Brain microvascular endothelial cell (primary cell): ENCODE measurements around the gene RABGAP1.

ENCODE experiments used
- DNase-seq: peaks from one replicate; pipeline ENCODE4 v3.0.0-alpha.2; 2020
- H3K27ac ChIP-seq: fragments of 250-450 bp; sonication (Bioruptor Pico); 2 replicates; pipeline ENCODE4 v1.5.1; 2020; ENCODE audit warnings: mild to moderate bottlenecking, moderate library complexity
- H3K27me3 ChIP-seq: fragments of 250-450 bp; sonication (Bioruptor Pico); replicated peaks from 2 replicates; pipeline ENCODE4 v1.5.1; 2020; ENCODE audit warnings: mild to moderate bottlenecking
- H3K36me3 ChIP-seq: fragments of 250-450 bp; sonication (Bioruptor Pico); replicated peaks from 2 replicates; pipeline ENCODE4 v1.5.1; 2020; ENCODE audit warnings: mild to moderate bottlenecking
- H3K4me3 ChIP-seq: 2 replicates; pipeline ENCODE4 v1.5.1; 2011; ENCODE audit warnings: low read depth, mild to moderate bottlenecking, control low read depth, low read length, moderate library complexity
- in situ Hi-C: cut with HindIII; loops from 2 replicates; pipeline ENCODE4 v1.10.0; 2017; ENCODE audit warnings: low sequenced_read_pairs, low pct_ligation_motif_present
- TF ChIP-seq, protein P1 (sequence below): IDR thresholded peaks from 2 replicates; pipeline ENCODE4 v1.5.1; 2011; ENCODE audit warnings: low read depth, mild to moderate bottlenecking, moderate library complexity, low read length, control low read depth, inconsistent platforms; ENCODE audit errors: missing control alignments

The RABGAP1 gene

DNA sequence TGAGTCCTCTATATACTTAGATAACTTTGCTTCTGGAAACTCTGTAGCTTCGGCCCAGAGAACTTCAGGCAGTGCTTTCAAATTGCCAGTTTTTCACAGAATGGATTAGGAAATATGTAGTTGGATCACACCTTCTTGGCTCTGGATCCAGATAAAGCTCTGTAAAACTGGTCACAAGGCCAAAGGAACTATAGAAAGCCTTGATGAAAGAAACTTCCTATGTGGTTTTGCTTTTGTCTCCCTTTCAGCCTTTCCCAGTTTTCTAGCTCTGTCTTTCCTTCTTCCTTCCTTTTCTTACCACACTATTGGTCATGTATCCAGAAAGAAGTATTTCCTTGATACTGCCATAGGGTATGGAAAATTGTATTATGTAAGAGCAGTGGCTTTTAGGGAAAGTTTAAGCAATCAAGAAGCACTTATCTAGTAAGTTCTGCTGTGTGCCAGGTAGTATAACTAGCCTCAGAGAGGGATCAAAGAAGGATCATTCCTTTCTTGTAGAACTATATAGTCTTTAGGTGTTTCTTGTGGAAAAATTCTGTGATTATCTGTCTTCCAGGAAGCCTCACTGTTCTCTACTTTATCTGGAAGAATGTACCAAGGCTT, 98.9 kb downstream of the RABGAP1 start:
- H3K27me3 ChIP-seq, result no peaks in the 10 kb centered on the region
- no peak for DNase-seq
- TF ChIP-seq, protein P1, sequence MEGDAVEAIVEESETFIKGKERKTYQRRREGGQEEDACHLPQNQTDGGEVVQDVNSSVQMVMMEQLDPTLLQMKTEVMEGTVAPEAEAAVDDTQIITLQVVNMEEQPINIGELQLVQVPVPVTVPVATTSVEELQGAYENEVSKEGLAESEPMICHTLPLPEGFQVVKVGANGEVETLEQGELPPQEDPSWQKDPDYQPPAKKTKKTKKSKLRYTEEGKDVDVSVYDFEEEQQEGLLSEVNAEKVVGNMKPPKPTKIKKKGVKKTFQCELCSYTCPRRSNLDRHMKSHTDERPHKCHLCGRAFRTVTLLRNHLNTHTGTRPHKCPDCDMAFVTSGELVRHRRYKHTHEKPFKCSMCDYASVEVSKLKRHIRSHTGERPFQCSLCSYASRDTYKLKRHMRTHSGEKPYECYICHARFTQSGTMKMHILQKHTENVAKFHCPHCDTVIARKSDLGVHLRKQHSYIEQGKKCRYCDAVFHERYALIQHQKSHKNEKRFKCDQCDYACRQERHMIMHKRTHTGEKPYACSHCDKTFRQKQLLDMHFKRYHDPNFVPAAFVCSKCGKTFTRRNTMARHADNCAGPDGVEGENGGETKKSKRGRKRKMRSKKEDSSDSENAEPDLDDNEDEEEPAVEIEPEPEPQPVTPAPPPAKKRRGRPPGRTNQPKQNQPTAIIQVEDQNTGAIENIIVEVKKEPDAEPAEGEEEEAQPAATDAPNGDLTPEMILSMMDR, result no peak
- H3K36me3 ChIP-seq, result no peaks in the 10 kb centered on the region
- no peak overlapping the region for H3K27ac ChIP-seq
- in situ Hi-C loops, result no loop called here
- no peak overlapping the region for H3K4me3 ChIP-seq

DNA sequence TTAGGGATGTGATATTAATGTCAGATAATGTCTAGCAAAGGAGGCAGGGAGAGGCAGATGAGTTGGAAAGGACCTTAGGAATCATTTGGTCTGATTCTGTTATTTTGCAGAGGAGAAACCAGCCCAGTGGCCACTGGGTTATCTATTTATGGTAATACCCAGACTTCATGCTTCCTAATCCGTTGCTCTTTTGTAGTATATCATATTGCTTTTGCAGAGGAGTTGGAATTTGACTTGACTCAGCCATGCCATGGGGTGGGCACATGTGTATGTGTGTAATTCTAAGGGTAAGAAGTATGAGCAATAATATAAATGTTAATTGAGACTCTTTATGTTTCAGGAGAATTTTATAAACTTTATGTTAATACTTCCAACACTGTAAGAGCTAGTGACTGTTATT, 100.0 kb downstream of the RABGAP1 start:
- Histone ChIP-seq H3K36me3 (no peaks in the 10 kb centered on the region), H3K27ac (no peak overlapping the region), H3K4me3 (no peak overlapping the region), H3K27me3 (no peaks in the 10 kb centered on the region)
- no peak for DNase-seq
- in situ Hi-C loops, result no loop called here
- TF ChIP-seq, protein P1, result no peak

DNA sequence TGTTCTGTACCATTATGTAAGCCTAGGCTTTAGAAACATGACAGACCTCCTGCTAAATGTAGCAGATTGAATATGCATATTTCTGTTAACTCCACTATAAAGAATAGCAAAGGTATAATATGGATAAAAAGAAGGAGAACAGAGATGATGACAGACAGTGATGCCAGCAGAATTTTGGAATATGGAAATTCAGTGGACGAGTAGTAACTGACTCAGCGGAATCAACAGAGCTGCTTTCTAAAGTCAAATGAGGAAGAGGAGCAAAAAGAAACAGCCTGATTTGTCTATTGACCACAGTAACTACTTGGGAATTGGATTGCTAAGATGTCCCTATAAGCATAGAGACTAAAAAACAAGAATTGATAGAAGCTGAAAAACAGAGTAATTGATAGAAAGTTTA, 100.7 kb downstream of the RABGAP1 start:
- Histone ChIP-seq H3K27ac (no peak overlapping the region), H3K36me3 (no peaks in the 10 kb centered on the region), H3K4me3 (no peak overlapping the region), H3K27me3 (no peaks in the 10 kb centered on the region)
- DNase-seq, result no peak
- in situ Hi-C loops, result no loop called here
- TF ChIP-seq, protein P1, result no peak

DNA sequence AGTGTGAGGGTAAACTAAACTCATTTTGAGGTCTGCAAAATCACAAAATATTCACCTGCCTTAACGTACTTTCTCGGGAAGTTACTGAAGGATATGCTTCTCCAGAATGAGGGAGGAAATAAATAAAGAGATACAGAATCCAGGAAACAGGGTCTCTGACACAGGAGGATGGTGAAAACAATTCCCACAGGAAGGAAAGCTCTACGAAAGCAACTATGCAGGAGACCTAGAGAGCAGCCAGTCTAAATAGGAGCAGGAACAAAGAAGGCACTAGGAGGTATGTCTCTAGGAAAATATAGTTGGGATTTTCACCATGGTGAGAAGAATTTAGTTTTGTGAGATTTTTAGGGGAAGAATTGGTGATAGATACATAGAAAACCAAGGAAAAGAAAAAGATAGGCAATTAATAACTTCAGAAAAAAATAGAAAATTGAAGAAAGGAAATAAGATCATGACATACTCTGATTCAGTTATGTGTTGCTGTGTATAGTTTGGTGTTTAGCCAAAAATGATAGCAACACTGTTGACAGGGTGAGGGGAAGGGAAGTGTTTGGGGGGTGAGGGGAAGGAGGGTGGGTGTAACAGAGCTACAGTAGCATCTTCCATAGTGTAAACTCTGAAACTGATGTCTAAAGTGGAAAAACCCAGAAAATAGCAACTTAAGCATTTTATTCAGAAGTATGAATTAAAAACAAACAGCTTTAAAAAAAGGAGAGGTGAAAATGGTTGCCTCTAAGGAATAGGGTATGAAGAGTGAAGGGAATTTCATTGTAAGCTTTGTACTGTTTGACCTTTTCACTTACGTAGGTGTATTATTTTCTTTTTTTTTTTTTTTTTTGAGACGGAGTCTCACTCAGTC, 102.5 kb downstream of the RABGAP1 start:
- in situ Hi-C loops, result no loop called here
- TF ChIP-seq, protein P1, result no peak
- Histone ChIP-seq H3K27ac (no peak overlapping the region), H3K27me3 (no peaks in the 10 kb centered on the region), H3K4me3 (no peak overlapping the region), H3K36me3 (no peaks in the 10 kb centered on the region)
- no peak for DNase-seq

DNA sequence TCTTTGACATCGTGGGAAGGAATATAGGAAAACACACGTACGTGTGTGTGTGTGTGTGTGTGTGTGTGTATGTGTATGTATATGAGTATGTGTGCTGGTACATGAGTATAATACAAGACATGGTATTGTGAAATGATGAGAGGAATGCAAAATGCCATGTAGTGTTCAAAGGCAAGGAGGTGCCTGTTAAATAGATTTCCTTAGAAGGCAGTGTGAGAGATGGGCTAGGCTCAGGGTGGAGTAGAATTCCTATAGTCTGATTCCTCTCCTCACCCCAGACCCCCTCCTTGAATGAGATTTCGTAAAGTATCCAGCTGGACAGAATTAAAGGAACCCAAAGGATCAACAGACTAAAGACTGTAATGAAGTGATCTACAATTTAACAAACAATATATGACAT, 103.8 kb downstream of the RABGAP1 start:
- no peaks in the 10 kb centered on the region for H3K36me3 ChIP-seq
- TF ChIP-seq, protein P1, result no peak
- peak; percentile 25 for DNase-seq
- in situ Hi-C loops, result no loop called here
- H3K27ac ChIP-seq, result no peak overlapping the region
- H3K27me3 ChIP-seq, result no peaks in the 10 kb centered on the region
- H3K4me3 ChIP-seq, result no peak overlapping the region
